HG03064 (cell line): ENCODE results near the gene RASAL1.

ENCODE experiments used
- ATAC-seq: cut with Tn5 transposase; IDR thresholded peaks from one replicate; pipeline ENCODE4 v1.9.1; 2021; ENCODE audit warnings: low read depth; ENCODE audit not compliant: unreplicated experiment

RASAL1 gene

DNA sequence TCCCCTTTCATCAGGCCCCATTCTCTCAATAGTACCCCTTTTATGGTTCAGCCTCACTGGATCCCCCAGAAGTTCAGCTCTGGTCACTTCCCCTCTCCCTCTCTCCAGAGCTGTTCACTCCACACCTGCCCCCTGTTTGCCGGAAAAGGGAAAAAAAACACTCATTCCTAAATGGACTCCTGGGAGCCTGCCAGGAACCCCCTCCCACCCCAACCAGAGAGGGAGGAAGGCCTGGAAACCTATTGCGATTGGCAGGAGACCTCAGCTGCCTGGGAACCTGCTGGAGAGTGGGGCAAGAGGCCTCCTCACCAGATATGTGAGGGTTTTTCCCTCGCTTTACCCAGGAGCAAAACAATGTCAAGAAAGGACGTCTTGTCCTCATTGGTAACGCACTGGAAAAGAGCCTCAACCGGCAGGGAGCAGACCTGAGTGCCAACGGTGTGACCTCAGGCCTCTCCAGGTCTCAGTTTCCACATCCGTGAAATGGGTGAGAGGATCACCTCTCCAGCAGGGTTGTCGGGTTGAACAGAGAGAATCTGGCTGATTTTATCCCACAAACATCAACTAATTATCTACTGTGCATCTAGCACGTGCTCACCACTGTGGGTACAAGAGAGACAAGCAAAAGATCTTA lies 74.4 kb downstream of the RASAL1 start:
- no peak for ATAC-seq

DNA sequence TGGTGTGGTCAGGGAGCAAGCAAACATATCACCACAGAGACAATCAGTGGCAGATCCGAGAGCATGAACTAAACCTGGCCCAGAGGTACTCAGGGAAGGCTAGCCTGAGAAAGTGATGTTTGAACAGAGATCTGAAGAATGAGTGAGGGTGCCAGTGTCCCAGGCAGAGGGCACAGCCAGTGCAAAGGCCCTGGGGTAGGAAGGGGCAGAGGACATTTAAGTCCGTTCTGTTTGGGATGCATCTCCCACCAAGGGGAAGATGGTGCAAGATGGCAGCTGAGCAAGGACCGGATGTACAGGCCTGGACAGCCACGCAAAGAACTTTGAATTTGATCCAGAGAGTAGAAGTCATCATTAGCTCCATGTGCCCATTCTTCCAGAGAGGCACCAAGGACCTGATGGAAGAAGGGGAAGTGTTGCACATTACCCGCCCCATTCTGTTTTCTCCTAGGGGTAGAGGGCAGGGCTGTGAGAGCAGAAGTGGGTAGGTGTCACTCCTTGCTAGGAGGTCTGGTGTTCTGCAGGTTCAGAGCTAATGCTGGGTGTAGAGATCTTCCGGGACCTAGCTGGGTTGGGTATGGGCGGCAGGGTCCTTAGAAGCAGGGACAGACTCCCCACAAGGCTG lies 75.1 kb downstream of the RASAL1 start:
- ATAC-seq: no peak

DNA sequence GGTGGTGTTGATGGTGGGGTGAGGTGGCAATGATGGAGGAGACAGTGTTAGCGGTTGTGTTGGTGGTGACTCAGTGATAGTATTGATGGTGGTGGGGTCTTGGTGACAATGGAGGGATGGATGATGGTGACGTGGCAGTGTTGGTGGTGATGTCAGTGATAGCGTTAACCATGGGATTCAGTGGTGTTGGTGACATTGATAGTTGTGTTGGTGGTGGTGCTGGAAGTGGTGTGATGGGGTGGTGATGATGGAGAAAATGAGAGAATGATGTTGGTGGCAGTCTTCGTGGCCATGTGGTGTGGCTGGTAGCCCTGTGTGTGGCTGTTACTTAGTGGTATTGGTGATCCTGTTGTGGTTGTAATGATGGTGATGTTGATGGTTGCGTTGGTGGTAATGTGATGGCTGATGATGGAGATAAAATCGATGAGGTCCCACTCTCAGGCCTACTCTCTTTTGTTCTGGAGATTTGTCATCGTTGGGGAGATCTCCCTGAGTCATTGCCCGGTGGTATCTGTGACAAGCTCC lies 76.4 kb downstream of the RASAL1 start:
- no peak for ATAC-seq

DNA sequence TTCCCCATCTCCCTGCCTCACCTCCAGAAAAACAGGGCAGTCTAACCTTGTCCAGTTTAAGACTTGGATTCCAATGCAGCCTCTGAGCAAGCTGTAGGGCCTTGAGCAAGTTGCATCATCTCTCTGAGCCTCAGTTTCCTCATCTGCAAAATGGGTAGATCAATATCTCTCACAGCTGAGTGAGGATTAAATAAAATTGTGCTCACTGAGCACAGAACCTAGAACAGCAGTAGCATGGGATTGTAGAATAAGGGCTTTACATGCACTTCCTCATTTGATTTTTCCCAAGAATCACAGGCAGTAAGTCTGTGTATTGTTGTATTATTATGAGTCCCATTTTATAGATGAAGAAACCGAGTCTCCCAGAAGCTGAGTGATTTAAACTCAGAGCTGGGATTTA lies 77.0 kb downstream of the RASAL1 start:
- no peak for ATAC-seq

DNA sequence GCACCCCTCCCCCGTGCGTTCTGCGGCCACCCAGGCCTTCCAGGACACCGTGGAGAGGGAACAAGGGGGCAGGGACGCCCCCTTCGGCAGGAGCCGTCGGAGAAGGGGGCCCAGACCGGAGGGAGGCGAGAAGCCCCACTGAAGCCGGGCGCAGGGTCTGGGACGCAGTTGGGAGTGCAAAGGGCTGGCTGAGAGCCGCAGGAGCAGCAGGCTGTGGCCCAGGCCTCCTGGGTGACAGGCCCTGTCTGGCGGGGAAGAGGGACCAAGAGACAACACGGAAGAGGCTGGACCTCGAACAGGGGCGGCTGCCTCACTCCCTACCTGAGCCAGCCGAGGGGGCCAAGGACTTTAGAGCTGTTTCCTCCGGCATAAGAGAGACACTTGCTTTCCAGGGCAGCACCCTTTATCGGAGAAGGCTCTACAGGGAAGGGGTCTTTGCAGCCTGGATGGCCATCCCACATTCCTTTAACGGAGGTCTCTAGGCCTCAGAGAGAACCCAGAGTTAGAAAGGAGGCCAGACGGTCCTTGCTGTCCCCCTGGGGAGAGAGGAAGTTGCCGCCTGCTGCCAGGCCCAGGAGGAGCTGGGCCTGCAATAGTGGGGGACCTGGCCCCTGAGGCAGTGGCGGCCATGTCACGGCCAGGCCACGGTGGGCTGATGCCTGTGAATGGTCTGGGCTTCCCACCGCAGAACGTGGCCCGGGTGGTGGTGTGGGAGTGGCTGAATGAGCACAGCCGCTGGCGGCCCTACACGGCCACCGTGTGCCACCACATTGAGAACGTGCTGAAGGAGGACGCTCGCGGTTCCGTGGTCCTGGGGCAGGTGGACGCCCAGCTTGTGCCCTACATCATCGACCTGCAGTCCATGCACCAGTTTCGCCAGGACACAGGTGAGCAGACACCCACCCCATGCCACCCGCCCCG lies 77.7 kb downstream of the RASAL1 start:
- no peak for ATAC-seq

DNA sequence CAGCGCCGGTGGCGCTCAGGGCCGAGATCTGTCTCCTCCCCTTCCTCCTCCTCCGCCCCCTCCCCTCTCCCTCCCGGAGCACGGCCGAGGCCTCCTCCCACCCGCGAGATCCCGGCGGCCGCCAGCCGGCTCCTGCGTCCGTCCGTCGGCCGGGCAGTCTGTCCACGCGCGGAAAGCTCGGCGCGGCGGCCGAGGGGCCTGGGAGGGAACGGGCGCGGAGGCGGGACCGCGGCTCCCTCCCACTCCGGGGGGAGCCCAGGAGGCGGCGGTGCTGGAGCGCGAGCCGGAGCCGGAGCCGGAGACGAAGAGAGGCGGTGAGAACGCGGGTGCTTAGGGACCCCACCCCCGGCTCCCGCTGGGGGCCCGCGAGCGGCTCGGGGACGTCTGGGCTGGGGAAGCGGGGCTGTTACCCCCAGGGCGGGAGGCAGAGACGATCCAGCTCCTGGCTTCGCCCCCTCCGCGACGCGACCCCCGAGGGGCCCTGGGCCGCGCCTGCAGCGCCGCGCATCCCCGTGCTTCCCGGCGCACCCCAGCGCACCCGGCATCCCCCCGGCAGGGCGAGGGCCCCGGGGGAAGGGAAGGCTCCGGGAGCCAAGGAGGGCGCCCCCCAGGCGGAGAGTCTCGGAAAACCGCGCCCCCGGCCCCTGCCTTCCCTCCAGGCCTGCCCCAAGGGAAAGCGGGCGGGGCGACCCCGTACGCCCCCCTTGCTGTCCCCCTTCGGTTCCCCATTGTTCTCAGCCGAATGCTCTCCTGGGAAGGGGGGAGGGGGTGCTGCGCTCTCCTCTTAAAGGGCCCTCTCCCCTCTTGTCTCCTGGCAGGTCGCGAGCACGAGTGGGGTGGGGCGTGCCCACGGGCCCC lies 78.7 kb downstream of the RASAL1 start, which contains the start of gene DTX1:
TSS of gene DTX1 (plus strand) at position 100 of the 858 bp plus-strand sequence. CDS start 1,463 bp downstream, outside the sequence.
- ATAC-seq: no peak

DNA sequence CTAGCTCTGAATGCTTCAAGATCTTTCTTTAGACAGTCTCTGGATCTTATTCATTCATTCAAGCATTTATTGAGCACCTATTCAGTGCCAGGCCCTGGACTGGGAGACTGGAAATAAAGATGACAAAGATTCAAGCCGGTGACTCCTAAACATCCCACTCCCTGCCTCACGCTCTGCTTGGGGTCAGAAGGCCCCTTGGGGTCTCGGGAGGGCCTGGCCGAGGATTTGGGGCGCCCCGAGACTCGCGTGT lies 79.3 kb downstream of the RASAL1 start:
- ATAC-seq: no peak

DNA sequence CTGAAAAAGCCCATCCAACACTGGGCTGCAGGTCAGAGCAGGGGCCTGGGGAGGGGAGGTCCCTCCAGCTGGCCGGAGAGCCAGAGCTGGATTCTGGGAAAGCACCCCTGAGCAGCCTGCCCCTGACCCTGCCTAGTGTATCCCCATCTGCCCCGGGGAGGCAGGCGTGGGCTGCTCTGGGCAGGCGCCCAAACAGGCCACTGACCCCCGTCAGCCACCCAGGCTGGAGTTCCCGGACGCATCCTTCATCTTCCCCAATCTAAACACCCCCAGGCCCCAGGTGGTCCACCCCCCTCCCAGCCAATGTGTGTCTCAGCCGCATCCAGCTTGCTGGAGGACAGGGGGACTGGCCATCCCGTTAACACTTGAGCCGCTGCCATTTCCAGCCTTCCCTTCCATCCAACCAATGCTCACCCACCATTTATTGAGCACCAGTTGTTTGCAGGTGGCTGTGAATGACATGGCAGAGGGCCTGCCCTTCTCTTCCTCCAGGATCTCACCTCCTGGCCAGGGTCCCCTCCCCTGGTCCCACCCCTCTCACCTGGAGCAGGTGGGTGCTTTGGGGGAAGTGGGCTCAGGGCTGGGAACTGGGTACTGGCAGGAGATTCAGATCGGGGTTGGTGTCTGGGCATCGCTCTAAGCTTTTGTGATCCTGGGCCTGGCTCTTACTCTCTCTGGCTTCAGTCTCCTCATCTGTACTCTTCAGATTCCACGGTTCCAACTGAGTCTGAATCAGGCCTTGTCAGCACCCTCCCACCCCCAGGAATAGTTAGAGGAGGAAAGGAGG lies 79.8 kb downstream of the RASAL1 start:
- ATAC-seq: no peak

DNA sequence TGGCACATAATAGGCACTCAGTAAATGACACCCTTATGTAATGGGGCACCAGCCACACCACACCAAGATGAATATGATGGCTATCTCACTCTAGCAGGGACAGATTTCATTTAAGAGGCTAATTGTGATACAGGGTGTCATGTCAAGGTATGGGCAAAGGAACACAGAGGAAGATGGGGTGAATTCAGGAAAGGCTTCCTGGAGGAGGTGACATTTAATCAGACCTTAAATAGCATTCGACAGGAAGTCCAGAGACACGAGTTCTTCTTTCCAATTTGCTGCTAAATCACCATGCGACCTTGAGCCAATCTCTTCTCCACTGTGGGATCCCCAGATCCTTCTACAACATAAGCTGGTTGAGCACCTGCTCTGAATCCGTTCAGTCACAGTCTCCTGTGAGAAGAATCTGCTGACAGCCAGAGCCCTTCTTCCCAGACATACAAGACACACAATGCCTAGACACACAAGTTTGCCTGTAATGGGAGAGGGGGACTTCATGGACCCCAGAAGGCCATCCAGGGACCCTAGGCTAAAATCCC lies 80.5 kb downstream of the RASAL1 start:
- ATAC-seq: no peak

DNA sequence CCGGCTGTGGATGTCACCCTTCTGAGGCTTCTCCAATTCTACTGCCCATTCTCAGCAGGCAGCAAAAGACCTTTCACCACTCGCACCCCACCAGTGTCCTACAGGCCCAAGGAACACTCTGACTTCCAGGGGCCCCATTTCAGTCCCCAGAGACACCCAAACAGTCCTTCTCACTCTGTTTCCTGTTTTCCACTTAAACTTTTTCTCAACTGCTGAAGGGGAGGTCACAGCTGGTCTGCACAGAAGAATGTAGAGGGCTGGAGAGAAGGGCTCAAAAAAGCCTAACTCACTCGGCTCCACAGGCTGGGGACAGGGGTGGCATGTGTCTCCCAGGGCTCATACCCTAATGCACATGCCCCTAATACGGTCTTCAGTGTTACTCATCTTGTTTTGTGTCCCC lies 83.2 kb downstream of the RASAL1 start:
- ATAC-seq: no peak

DNA sequence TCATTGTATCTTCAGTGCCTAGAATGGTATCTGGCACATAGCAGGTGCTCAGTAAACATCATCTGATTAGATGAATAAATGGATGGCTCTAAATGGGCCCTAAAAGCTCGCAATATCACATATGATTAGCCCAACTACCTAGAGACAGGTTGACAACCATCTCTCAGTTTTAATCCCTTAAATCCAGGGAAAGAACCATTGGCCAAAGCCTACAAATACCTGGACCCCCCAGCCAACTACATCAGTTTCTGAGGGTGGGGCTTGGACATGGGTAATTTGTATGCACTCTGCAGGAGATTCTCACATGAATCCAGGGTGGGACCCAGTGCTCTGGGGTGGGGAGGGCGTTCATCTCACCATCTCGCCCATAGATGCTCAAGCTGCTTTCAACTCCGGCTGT lies 83.8 kb downstream of the RASAL1 start:
- no peak for ATAC-seq

DNA sequence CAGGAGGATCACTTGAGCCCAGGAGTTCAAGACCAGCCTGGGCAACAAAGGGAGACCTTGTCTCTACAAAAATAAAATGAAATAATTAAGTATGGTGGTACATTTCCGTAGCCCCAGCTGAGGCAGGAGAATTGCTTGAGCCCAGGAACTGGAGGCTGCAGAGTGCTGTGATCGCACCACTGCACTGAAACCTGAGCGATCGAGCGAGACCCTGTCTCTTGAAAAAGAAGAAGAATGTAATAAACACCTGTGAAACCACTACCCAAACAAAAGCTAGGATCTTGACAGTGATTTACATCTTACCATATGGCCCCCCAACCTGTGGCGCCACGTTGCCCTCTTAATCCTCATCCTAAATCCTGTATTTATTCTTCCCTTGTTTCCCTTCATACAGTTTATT lies 84.8 kb downstream of the RASAL1 start:
- ATAC-seq: no peak

DNA sequence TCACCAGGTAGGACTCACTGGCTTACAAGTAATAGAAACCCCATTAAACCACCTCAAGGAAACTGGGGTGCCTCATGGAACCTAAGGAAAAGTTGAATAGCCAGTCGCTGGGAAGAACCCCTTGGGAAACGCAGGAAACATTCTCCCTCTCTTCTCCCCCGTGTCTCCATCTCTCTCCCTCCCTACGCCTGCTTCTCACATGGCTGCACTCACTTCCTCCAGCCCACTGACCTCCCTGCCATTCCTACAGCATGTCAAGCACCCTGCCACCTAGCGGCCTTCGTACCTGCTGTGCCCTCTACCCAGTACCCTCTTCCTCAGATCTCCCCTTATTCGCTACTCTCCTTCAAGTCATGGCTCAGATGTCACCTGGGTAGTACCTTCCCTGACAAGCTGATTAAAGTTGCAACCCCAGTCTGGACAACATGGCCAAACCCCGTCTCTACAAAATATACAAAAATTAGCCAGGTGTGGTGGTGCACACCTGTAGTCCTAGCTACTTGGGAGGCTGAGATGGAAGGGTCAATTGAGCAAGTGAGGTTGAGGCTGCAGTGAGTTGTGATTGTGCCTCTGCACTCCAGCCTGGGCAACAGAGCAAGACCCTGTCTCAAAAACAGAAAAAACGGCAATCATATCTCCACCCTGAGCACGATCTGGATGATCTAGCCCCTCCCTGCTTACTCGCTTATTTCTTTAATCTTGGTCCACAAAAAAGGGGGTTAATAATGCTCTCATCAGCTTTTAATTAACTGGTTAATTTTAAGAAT lies 85.4 kb downstream of the RASAL1 start:
- no peak for ATAC-seq
